H1 (cell line): ENCODE measurements around the gene DCLK1. TPM values are rescaled to one million over a fixed set of nuclear protein-coding genes. Genes with fewer than 3 reads are reported as not detected.

ENCODE experiments used
- CBX5 ChIP-seq: fragments of 300-800, 300-1000 bp; sonication (generic); IDR thresholded peaks from 2 replicates; pipeline ENCODE4 v1.7.1; 2016; ENCODE audit warnings: antibody characterized with exemption, low read length, low read depth
- CHD7 ChIP-seq: fragments of 300-600 bp; sonication (generic); IDR thresholded peaks from 2 replicates; pipeline ENCODE4 v1.7.1; 2012; ENCODE audit warnings: low read length, moderate library complexity, mild to moderate bottlenecking, inconsistent platforms; ENCODE audit not compliant: insufficient replicate concordance
- MAFK ChIP-seq: IDR thresholded peaks from 2 replicates; pipeline ENCODE4 v1.6.1; 2012; ENCODE audit warnings: low read depth, mild to moderate bottlenecking, improper control_type of control experiment, low read length
- NRF1 ChIP-seq: IDR thresholded peaks from 2 replicates; pipeline ENCODE4 v1.6.1; 2011; ENCODE audit warnings: mild to moderate bottlenecking, low read depth, low read length, improper control_type of control experiment
- RXRA ChIP-seq: IDR thresholded peaks from 2 replicates; pipeline ENCODE4 v1.6.1; 2011; ENCODE audit warnings: low read depth, mild to moderate bottlenecking, low read length, moderate library complexity; ENCODE audit not compliant: insufficient read depth
- SIN3A ChIP-seq, 2 experiments: IDR thresholded peaks in 1 of 2; conservative IDR thresholded peaks in 1 of 2; 2 replicates each; pipeline ENCODE4 v1.6.1; 2011 to 2012; ENCODE audit warnings: low read length in 2 of 2, improper control_type of control experiment in 1 of 2, low read depth in 1 of 2, mild to moderate bottlenecking in 1 of 2
- SP1 ChIP-seq: IDR thresholded peaks from 2 replicates; pipeline ENCODE4 v1.6.1; 2011; ENCODE audit warnings: low read depth, low read length
- SP2 ChIP-seq: IDR thresholded peaks from 2 replicates; pipeline ENCODE4 v1.6.1; 2012; ENCODE audit warnings: mild to moderate bottlenecking, low read length, inconsistent platforms
- SRF ChIP-seq: IDR thresholded peaks from 2 replicates; pipeline ENCODE4 v1.6.1; 2011; ENCODE audit warnings: mild to moderate bottlenecking, low read depth, low read length, moderate library complexity
- TCF12 ChIP-seq: IDR thresholded peaks from 2 replicates; pipeline ENCODE4 v1.6.1; 2011; ENCODE audit warnings: low read depth, mild to moderate bottlenecking, low read length
- polyA plus RNA-seq, 7 experiments: library from polyadenylated mRNA; depleted of rRNA in 3 of 7; stranded (reverse) in 5 of 7; unstranded in 2 of 7; fragments of >200 nt in 5 of 7; fragments of 200-250 nt in 2 of 7; gene quantifications; 1 replicate in 5 of 7; 2 replicates in 1 of 7; 4 replicates in 1 of 7; pipeline versions ENCODE4 v1.2.1 to v1.2.3, GENCODE V29; 2011 to 2013; ENCODE audit warnings: missing spikeins in 2 of 7, mixed read lengths in 2 of 7
- total RNA-seq: library from RNA; stranded (reverse); fragmentation: NEBNext Ultra II Directional; extraction: Animal tissue kit (Norgen Biotek cat#: 25700); gene quantifications from 2 replicates; pipeline ENCODE4 v1.2.1, GENCODE V29; 2021

DCLK1 gene
- total and polyA plus RNA-seq, 2 of the 8 experiments (the other 6 are each of a cell fraction or from before 2014, with no cell fraction given): 22.8 to 41.0 TPM

- TF ChIP-seq CHD7 (no peak), NRF1 (no peak), SP2 (no peak), RXRA (no peak), SRF (no peak), SP1 (no peak), TCF12 (no peak), MAFK (no peak), SIN3A (conservative IDR thresholded peaks at IDR 0.05 in 1 of 2, IDR thresholded peaks at IDR 0.05 in 1 of 2; ENCODE audit: low read depth in 1 of 2, low read length in 2 of 2) (no peak), CBX5 (no peak)
Observed at GRCh38 chr13:35912841-35913240, 218.3 kb downstream of the DCLK1 start (continued).
